HL-60/S4 (cell line): Measurements from ENCODE around the gene CEP85L.

Experiments used
- in situ Hi-C: fragments of 300-500 bp; cut with MboI; formaldehyde crosslinking; loops from 2 replicates; pipeline ENCODE4 v1.14.3; 2022; ENCODE audit warnings: low sequenced_read_pairs

CEP85L gene

GRCh38 chr6:118661831-118662230 lies 10.4 kb upstream of the CEP85L start:
- in situ Hi-C loops = no loop called here

GRCh38 chr6:118660218-118660569 lies 8.8 kb upstream of the CEP85L start:
- in situ Hi-C loops = no loop called here

- in situ Hi-C loops = no loop called here
Measured at GRCh38 chr6:118659513-118660217, 8.3 kb upstream of the CEP85L start.

- in situ Hi-C loops = no loop called here
Measured at GRCh38 chr6:118656847-118657451, 5.6 kb upstream of the CEP85L start.

- in situ Hi-C loops = no loop called here
Measured at GRCh38 chr6:118652051-118652615, 742 bp upstream of the CEP85L start.

GRCh38 chr6:118650582-118651281 lies 659 bp downstream of the CEP85L start:
- in situ Hi-C loops = no loop called here

- in situ Hi-C loops = no loop called here
Measured at GRCh38 chr6:118649918-118650581, 1.3 kb downstream of the CEP85L start.

- in situ Hi-C loops = no loop called here
Measured at GRCh38 chr6:118648866-118649554, 2.4 kb downstream of the CEP85L start.

- in situ Hi-C loops = no loop called here
Measured at GRCh38 chr6:118646977-118647376, 4.4 kb downstream of the CEP85L start.

GRCh38 chr6:118645395-118645794 lies 6.0 kb downstream of the CEP85L start:
- in situ Hi-C loops = no loop called here

GRCh38 chr6:118644007-118644406 lies 7.4 kb downstream of the CEP85L start:
- in situ Hi-C loops = no loop called here

GRCh38 chr6:118641042-118641441 lies 10.3 kb downstream of the CEP85L start:
- in situ Hi-C loops = no loop called here

GRCh38 chr6:118639054-118639964 lies 12.1 kb downstream of the CEP85L start:
- in situ Hi-C loops = no loop called here

GRCh38 chr6:118638288-118638687 lies 13.1 kb downstream of the CEP85L start:
- in situ Hi-C loops = no loop called here

- in situ Hi-C loops = no loop called here
Measured at GRCh38 chr6:118635909-118636735, 15.3 kb downstream of the CEP85L start.

GRCh38 chr6:118632359-118632758 lies 19.0 kb downstream of the CEP85L start:
- in situ Hi-C loops = no loop called here

GRCh38 chr6:118630923-118631322 lies 20.5 kb downstream of the CEP85L start:
- in situ Hi-C loops = no loop called here

- in situ Hi-C loops = no loop called here
Measured at GRCh38 chr6:118630067-118630466, 21.3 kb downstream of the CEP85L start.

GRCh38 chr6:118627724-118628123 lies 23.7 kb downstream of the CEP85L start:
- in situ Hi-C loops = no loop called here
